ENCODE measurements around the gene MED31.
"Not testable (repeated sequence)": the region's sequence is repeated elsewhere in the genome, so short reads cannot be mapped to it uniquely, and the experiment has no call there.

MED31 gene

GRCh38 chr17:6660805-6661463 lies 9.5 kb upstream of the MED31 start:
- ChIA-PET CTCF (interaction anchor here (0.7 to 1.8 kb wide), 5 partner anchors 10 to 385 kb away, joined by 3 to 9 read pairs (median 4); no protein-coding TSS in a partner anchor), POLR2A (no interaction called here)
- peak; percentile 46 for TF ChIP-seq ZFHX2 (tag by site-specific recombination; conservative IDR thresholded peaks at IDR 0.05)
- TF ChIP-seq ZNF248 (tag by site-specific recombination; IDR thresholded peaks at IDR 0.05) = no peak
- no peak for TF ChIP-seq ZNF558 (tag by site-specific recombination; IDR thresholded peaks at IDR 0.05)
- TF ChIP-seq SP2 (tag by site-specific recombination; IDR thresholded peaks at IDR 0.05) = no peak
- TF ChIP-seq ZNF654 (tag by site-specific recombination; IDR thresholded peaks at IDR 0.05; ENCODE audit: low read depth) = no peak

GRCh38 chr17:6660101-6660500 lies 8.7 kb upstream of the MED31 start:
- H3K4me1 ChIP-seq (ENCODE audit: control insufficient read depth, insufficient read depth, low read length) = no peaks in the 10 kb centered on the region
- H3K27ac ChIP-seq (ENCODE audit: extremely low read depth, low read depth, low read length) = no peak overlapping the region
- H3K4me3 ChIP-seq (ENCODE audit: low read depth, low read length) = no peak overlapping the region
- no peak for TF ChIP-seq ZNF433 (tag by site-specific recombination; IDR thresholded peaks at IDR 0.05; ENCODE audit: low read depth)
- H3K9me3 ChIP-seq (ENCODE audit: control insufficient read depth, insufficient read depth, low read depth, low read length) = no peaks in the 10 kb centered on the region
- ChIA-PET POLR2A (interaction anchor here (0.7 kb wide), 1 partner anchor 269 kb away, joined by 4 read pairs; no protein-coding TSS in a partner anchor), CTCF (interaction anchor here (0.5 to 1.8 kb wide), 4 partner anchors 183 to 386 kb away, joined by 3 to 9 read pairs (median 4); no protein-coding TSS in a partner anchor)
- H3K36me3 ChIP-seq (ENCODE audit: control insufficient read depth in 2 of 2, insufficient read depth in 1 of 2, low read length in 2 of 2) = peaks cover 0 to 2% of the 10 kb centered on the region in 2 experiments; a peak in 1 of 3 replicates

More at GRCh38 chr17:6660805-6661463, 9.5 kb upstream of the MED31 start:
- H3K9me3 ChIP-seq (ENCODE audit: control insufficient read depth, insufficient read depth, low read depth, low read length) = no peaks in the 10 kb centered on the region
- H3K4me3 ChIP-seq (ENCODE audit: low read depth, low read length) = no peak overlapping the region
- no peak overlapping the region for H3K27ac ChIP-seq (ENCODE audit: extremely low read depth, low read depth, low read length)
- no peaks in the 10 kb centered on the region for H3K4me1 ChIP-seq (ENCODE audit: control insufficient read depth, insufficient read depth, low read length)
- no peaks in the 10 kb centered on the region for H3K36me3 ChIP-seq (ENCODE audit: control insufficient read depth in 2 of 2, insufficient read depth in 1 of 2, low read length in 2 of 2)

DNA sequence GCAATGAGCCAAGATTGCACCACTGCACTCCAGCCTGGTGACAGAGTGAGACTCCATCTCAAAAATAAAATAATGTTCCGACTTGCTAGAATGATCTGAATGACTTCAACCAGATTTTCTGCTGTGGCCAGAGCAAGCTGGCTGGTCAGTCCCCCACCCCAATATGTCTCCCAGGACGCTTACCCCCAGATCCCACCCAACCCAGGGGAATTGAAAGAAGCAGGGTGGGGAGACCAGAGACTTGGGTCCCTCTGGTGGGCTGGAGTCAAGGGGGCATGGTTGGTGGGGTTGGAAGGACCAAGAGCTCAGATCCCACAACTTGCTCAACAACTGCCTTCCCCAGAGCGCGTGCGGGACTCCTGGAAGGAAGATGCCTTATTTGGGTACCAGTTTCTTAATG lies 7.0 kb upstream of the MED31 start:
- H3K4me3 ChIP-seq (ENCODE audit: low read depth, low read length); H3K27ac ChIP-seq (ENCODE audit: extremely low read depth, low read depth, low read length); POLR2A ChIA-PET; CTCF ChIA-PET; H3K4me1 ChIP-seq (ENCODE audit: control insufficient read depth, insufficient read depth, low read length); H3K9me3 ChIP-seq (ENCODE audit: control insufficient read depth, insufficient read depth, low read depth, low read length): not testable (repeated sequence)
- H3K36me3 ChIP-seq (ENCODE audit: control insufficient read depth in 2 of 2, insufficient read depth in 1 of 2, low read length in 2 of 2) = peaks cover 0 to 14% of the 10 kb centered on the region in 2 experiments; a peak in 1 of 3 replicates

GRCh38 chr17:6657633-6658287 lies 6.4 kb upstream of the MED31 start:
- no peak overlapping the region for H3K4me3 ChIP-seq (ENCODE audit: low read depth, low read length)
- H3K27ac ChIP-seq (ENCODE audit: extremely low read depth, low read depth, low read length) = no peak overlapping the region
- POLR2A ChIA-PET = no interaction called here
- peaks cover 12% of the 10 kb centered on the region for H3K4me1 ChIP-seq (ENCODE audit: control insufficient read depth, insufficient read depth, low read length)
- CTCF ChIA-PET = interaction anchor here (0.7 kb wide), 1 partner anchor 347 kb away, joined by 3 read pairs; no protein-coding TSS in a partner anchor
- no peak for TF ChIP-seq ZNF76 (tag by site-specific recombination; IDR thresholded peaks at IDR 0.05; ENCODE audit: borderline replicate concordance, low read depth)
- TF ChIP-seq ZNF768 (tag by site-specific recombination; IDR thresholded peaks at IDR 0.05) = no peak
- TF ChIP-seq ZNF529 (tag by site-specific recombination; IDR thresholded peaks at IDR 0.05; ENCODE audit: insufficient replicate concordance) = no peak
- TF ChIP-seq ZNF266 (tag by site-specific recombination; IDR thresholded peaks at IDR 0.05; ENCODE audit: low read depth) = no peak
- no peak for TF ChIP-seq ZNF548 (tag by site-specific recombination; IDR thresholded peaks at IDR 0.05)
- no peak for TF ChIP-seq HOXD13 (CRISPR knock-in tag; IDR thresholded peaks at IDR 0.05; ENCODE audit: borderline replicate concordance)
- no peak for TF ChIP-seq ZNF624 (tag by site-specific recombination; IDR thresholded peaks at IDR 0.05)
- no peak for TF ChIP-seq ZNF341 (tag by site-specific recombination; IDR thresholded peaks at IDR 0.05; ENCODE audit: low read depth)
- no peak for TF ChIP-seq KLF1 (tag by site-specific recombination; IDR thresholded peaks at IDR 0.05)
- TF ChIP-seq RBAK (tag by site-specific recombination; IDR thresholded peaks at IDR 0.05) = no peak
- no peak for TF ChIP-seq ZXDB (tag by site-specific recombination; IDR thresholded peaks at IDR 0.05)
- TF ChIP-seq, protein P1, sequence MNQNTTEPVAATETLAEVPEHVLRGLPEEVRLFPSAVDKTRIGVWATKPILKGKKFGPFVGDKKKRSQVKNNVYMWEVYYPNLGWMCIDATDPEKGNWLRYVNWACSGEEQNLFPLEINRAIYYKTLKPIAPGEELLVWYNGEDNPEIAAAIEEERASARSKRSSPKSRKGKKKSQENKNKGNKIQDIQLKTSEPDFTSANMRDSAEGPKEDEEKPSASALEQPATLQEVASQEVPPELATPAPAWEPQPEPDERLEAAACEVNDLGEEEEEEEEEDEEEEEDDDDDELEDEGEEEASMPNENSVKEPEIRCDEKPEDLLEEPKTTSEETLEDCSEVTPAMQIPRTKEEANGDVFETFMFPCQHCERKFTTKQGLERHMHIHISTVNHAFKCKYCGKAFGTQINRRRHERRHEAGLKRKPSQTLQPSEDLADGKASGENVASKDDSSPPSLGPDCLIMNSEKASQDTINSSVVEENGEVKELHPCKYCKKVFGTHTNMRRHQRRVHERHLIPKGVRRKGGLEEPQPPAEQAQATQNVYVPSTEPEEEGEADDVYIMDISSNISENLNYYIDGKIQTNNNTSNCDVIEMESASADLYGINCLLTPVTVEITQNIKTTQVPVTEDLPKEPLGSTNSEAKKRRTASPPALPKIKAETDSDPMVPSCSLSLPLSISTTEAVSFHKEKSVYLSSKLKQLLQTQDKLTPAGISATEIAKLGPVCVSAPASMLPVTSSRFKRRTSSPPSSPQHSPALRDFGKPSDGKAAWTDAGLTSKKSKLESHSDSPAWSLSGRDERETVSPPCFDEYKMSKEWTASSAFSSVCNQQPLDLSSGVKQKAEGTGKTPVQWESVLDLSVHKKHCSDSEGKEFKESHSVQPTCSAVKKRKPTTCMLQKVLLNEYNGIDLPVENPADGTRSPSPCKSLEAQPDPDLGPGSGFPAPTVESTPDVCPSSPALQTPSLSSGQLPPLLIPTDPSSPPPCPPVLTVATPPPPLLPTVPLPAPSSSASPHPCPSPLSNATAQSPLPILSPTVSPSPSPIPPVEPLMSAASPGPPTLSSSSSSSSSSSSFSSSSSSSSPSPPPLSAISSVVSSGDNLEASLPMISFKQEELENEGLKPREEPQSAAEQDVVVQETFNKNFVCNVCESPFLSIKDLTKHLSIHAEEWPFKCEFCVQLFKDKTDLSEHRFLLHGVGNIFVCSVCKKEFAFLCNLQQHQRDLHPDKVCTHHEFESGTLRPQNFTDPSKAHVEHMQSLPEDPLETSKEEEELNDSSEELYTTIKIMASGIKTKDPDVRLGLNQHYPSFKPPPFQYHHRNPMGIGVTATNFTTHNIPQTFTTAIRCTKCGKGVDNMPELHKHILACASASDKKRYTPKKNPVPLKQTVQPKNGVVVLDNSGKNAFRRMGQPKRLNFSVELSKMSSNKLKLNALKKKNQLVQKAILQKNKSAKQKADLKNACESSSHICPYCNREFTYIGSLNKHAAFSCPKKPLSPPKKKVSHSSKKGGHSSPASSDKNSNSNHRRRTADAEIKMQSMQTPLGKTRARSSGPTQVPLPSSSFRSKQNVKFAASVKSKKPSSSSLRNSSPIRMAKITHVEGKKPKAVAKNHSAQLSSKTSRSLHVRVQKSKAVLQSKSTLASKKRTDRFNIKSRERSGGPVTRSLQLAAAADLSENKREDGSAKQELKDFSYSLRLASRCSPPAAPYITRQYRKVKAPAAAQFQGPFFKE (tag by site-specific recombination; IDR thresholded peaks at IDR 0.05; ENCODE audit: borderline replicate concordance) = no peak
- peaks cover 0 to 14% of the 10 kb centered on the region in 2 experiments; a peak in 1 of 3 replicates for H3K36me3 ChIP-seq (ENCODE audit: control insufficient read depth in 2 of 2, insufficient read depth in 1 of 2, low read length in 2 of 2)
- H3K9me3 ChIP-seq (ENCODE audit: control insufficient read depth, insufficient read depth, low read depth, low read length) = no peaks in the 10 kb centered on the region

Measured in HEK293 (cell line).